NCI-H2029 (cell line): ENCODE data around the gene CRIP1.

ENCODE experiments used
- DNase-seq: peaks from one replicate; lab custom pipeline; 2025; lab: John Stamatoyannopoulos, UW

The CRIP1 gene

GRCh38 chr14:105450864-105451720 lies 35.6 kb upstream of the CRIP1 start:
- DNase-seq = no peak

DNA sequence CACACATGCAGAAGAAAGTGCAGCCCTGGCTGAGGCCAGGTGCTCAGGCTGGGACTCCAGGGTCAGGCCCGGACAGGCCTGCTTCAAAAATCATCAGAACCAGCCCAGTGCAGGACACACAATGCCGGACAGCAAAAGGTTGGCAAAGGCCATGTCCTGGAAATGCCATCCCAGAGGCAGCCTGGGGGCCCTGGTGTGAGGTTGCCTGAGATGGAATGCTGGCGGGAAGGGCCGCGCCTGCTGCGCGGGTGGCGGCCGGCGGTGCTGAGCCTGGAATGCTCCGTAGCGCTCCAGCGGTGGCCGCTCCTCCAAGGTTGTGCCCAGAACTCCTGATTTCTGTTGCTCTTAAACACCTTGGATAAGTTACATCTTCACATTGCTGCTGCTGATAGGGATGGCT lies 33.7 kb upstream of the CRIP1 start:
- DNase-seq = no peak

DNA sequence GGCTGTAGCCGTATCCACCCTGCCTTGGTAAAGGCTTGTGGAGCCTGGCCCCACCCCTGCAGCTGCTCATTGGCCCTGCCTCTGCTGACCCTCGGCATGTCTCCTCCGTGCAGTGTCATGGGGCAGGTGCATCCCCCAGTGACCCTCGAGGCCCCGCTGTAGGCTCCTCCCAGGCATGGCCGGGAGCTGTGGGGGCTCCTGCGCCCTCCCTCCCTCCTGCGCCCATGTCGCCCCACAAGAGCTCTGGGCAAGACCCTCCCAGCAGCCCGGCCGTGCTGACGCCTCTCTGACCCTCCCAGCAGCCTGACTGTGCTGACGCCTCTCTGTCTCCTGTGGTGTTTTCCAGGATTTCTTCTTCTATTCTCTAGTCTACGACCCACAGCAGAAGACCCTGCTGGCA lies 32.8 kb upstream of the CRIP1 start:
- DNase-seq = no peak

DNA sequence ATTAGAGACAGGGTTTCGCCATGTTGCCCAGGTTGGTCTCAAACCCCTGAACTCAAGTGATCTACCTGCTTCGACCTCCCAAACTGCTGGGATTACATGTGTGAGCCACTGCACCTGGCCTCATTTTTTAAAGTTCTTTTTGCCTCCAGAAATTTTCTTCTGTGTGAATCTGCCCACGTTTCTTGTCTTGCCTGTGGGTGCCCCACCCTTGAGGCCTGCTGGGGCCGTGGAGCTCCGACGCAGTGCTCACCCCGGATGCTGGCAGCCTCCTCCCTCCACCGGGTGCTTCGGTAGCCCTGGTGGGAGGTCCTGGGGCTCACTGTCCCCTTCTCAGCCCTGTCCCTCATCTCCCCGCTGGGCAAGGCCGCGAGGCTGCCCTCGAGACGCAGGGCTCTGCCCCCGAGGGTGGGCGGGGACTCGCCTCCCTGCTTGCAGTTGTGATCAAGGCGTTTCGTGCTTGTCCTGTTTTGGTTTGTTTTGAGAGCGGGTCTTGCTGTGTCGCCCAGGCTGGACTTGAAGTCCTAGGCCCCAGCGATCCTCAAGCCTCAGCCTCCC lies 31.5 kb upstream of the CRIP1 start:
- no peak for DNase-seq

GRCh38 chr14:105455766-105456660 lies 30.7 kb upstream of the CRIP1 start:
- no peak for DNase-seq

DNA sequence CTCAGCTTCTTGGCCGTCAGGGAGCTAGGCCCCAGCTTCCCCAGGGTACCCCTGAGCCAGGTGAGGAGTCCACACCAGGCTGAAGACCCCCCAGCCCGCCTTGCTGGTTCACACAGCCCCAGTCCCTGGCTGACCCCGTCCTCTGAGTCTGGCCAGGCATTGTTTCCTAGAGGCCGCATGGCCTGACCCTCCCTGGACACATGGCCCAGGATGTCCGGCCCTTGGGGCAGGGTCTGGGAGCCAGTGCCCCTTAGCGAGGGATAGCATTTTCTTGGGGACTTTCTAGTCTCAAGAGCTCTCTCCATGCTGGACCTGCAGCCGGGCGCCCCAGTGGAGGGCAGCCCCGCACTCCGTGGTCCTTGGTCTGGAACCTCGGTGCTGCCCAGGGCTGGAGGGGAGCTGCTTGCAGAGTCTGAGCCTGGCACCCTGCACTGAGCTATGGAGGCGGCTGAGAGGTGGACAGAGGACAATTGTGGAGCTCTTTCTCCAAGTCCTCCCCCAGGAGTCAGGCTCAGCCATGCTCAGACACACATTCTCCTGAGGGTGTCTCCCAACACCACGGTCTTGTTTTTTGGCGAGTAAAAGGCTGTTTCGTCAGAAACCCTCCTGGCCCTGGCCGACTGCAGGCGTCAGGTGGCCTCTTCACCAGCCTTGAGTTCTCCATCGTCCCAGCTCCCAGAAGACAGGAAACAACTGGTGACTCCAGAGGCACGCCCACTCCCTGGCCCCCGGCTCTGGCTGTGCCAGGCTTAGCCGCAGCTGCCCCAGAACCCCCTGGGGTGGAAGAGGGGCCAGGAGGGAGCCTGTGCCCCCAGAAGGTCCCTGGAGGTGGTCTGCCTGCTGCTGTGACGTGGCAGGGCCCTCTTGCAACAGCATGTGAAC lies 29.7 kb upstream of the CRIP1 start:
- DNase-seq = no peak

DNA sequence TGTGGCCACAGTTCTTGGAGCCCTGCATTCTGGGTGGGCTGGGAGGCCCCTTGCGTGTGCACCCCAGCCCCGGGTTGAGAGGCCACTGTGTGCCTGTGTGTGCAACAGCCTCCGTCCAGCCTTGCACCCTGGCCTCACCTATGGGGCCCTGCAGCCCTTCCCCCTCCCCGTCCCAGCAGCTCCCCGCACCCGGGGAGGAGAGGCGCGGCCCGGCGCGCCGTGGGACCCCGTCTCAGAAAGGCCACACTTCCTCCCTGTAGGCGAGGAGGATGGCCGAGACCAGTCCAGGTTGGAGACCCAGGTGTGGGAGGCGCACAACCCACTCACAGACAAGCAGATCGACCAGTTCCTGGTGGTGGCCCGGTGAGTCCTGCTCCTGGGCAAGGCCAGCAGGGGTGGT lies 28.7 kb upstream of the CRIP1 start:
- DNase-seq = no peak

DNA sequence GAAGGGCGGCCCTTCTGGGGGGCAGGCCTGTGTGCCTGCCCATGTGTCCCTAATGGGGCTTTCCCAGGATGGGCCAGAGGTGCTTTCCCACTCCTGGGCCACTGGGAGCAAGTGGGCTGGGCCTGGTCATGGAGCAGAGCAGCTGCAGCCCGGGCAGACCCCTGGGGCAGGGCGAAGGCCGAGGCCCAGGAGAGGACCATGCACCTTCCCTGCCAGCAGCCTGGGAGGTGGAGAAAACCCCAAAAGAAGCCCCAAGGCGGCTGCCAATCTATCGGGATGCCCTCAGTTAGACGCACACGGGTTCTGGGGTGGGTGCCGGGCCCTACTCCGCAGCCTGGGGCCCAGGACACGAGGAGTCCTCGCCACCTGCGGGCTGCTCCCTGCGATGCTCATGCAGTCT lies 28.1 kb upstream of the CRIP1 start:
- no peak for DNase-seq

DNA sequence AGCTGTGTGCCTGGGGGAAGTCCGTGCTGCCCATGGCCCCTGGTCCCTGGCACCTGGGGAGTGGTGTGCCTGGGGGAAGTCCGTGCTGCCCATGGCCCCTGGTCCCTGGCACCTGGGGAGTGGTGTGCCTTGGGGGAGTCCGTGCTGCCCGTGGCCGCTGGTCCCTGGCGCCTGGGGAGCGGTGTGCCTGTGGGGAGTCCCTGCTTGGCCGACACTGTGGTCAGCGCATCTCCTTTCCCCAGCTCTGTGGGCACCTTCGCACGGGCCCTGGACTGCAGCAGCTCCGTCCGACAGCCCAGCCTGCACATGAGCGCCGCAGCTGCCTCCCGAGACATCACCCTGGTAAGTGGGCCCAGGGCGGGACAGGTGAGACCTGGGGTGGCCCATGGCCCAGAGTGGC lies 26.6 kb upstream of the CRIP1 start:
- no peak for DNase-seq

DNA sequence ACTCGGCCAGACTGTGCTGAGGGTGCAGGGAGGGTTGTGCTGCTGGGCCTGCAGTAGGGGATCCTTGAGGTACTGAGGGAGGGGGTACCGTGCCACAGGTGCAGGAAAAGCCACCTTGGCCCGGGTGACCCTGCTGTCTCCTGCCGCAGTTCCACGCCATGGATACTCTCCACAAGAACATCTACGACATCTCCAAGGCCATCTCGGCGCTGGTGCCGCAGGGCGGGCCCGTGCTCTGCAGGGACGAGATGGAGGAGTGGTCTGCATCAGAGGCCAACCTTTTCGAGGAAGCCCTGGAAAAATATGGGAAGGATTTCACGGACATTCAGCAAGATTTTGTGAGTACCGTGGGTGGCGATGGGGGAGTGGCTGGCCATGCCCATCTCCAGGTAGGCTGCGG lies 26.1 kb upstream of the CRIP1 start:
- DNase-seq = no peak

GRCh38 chr14:105461903-105462302 lies 24.8 kb upstream of the CRIP1 start:
- no peak for DNase-seq

GRCh38 chr14:105464501-105464900 lies 22.2 kb upstream of the CRIP1 start:
- no peak for DNase-seq

DNA sequence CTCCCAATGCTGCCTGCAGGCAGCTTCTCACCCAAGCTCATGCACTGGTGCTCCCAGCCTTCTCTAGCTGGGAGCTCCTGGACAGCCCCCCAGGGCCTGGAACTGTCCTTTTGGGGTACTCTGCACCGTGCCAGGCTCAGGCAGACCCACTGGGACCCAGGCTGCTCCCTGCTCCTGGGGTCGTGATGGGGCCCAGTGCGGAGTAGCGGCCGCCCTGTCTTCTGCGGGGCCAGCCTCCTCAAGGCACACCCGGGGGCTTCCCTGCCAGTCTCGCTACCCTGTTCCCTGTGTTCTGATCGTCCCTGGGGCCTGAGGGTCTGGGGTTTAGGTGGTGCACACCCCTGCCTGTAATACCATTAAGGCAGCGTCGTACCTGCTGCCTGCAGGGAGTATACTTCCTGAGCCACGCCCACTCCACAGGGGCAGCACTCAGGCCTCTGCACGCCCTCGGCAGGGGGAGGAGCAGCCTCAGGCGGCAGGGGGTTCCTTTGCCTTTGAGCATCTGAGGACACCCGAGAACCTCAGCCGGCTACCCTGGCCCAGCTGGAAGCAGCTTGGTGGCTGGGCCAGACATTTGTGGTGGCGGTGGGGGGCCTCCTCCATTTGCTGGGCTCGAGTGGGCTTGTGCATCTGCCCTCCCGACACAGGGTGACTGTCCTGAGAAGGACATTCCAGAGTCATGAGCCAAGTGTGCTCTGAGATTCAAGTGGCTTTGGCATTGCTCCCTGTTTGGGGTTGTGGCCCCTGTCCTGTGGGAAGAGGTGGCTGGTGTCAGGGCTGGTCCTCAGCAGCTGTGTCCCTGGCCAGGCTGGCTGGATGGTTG lies 21.3 kb upstream of the CRIP1 start:
- no peak for DNase-seq

DNA sequence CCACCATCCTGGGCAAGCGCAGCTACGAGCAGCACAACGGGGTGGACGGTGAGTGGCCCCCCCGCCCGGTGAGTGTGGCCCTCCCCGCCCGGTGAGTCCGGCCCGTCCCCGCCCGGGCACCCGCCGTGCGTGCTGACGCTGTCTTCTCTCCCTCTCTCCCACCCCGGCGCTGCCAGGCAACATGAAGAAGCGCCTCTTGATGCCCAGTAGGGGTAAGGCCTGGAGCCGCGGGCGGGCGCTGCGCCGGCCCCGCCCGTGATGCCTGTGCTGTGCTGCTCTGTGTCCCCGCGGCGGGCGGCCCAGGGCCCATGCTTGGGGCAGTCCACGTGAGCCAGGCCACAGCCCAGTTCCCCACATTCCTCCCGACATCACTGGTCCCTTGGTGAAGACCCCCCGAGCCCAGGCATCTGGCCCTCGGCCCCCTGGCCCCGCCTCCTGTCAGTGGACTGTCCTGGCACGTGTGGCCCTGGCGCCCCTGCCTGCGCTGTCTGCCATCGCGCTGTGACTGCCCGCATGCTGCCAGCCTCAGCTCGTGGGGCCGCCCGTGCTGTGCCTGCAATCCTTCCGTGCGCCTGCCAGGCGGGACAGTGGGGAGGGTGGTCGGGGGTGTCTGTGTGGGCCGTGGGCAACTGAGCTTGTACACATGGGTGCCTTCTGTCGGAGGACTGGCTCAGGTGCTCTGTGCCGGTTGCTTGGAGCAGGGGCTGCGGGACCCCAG lies 20.0 kb upstream of the CRIP1 start:
- DNase-seq = no peak

GRCh38 chr14:105467249-105467941 lies 19.3 kb upstream of the CRIP1 start:
- no peak for DNase-seq

- DNase-seq = no peak
Observed at GRCh38 chr14:105467942-105468471, 18.7 kb upstream of the CRIP1 start.

DNA sequence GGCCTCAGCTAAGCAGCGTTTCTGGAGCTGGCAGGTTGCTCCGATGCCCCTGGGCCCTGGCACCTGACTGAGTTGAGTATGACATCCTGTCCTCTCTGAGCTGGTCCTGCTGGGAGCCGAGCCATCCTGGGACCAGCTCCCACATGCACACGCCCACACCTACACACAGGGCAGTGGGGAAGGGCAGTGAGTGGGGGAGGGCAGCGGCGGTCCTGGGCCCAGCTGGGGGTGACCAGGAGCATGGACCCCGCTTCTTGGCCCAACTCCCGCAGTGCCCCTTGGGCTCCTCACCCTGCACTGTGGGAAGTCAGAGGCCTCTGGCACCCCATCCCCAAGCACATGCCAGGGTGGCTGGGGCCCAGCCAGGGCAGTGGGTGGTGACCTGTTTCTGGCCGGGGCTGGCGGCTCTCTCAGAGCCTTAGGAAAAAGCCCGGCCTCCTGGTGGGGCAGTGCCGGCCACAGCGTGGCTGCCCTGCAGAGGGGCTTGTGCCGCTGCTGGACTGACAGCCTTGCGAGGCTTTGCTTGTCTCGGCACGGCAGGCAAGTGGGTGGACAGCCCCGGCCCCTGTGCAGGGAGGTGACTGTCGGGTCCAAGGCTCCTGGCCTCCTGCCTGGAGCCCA lies 18.0 kb upstream of the CRIP1 start:
- DNase-seq = no peak

GRCh38 chr14:105469456-105470349 lies 17.0 kb upstream of the CRIP1 start:
- DNase-seq = no peak
